ENCODE data around the gene SOD3.

SOD3 gene

GRCh38 chr4:24846716-24847115 is 51.3 kb downstream of the SOD3 start:
- DNase-seq: no peak

GRCh38 chr4:24849351-24849750 is 54.0 kb downstream of the SOD3 start:
- DNase-seq: no peak

GRCh38 chr4:24849756-24850155 is 54.4 kb downstream of the SOD3 start:
- DNase-seq: no peak

Measured in suppressor macrophage treated with lipopolysaccharide for 4 hours (primary cell).